Activated T-cell treated with anti-CD3 and anti-CD28 coated beads for 48 hours (primary cell): Measurements from ENCODE around the gene ERF.

ENCODE experiments used
- DNase-seq: peaks from one replicate; pipeline ENCODE4 v3.0.0-alpha.2; 2020; ENCODE audit warnings: low read depth

ERF gene

DNA sequence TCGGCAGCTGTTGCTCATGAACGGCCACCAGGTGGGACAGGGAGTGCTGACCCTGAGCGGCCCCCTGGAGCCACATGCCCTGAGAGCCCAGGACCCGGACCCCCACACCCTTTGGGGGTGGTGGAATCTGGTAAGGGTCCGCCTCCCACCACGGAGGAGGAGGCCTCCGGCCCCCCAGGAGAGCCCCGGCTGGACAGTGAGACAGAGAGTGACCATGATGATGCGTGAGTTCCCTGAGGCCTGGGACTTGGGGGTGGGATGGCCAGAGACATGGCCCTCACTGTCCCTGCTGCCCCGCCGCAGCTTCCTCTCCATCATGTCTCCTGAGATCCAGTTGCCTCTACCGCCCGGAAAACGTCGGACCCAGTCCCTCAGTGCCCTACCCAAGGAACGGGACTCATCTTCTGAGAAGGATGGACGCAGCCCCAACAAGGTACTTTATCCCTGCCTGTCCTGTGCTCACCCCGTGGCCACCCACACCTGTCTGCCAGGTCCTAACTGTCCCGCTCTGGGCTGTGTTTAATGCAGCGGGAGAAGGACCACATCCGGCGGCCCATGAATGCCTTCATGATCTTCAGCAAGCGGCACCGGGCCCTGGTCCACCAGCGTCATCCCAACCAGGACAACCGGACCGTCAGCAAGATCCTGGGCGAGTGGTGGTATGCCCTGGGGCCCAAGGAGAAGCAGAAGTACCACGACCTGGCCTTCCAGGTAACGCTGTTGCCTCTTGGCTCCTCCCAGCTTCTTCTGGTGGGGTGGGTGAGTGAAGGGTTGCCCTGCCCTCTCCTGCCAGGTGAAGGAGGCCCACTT lies 32.3 kb upstream of the ERF start:
- no peak for DNase-seq

DNA sequence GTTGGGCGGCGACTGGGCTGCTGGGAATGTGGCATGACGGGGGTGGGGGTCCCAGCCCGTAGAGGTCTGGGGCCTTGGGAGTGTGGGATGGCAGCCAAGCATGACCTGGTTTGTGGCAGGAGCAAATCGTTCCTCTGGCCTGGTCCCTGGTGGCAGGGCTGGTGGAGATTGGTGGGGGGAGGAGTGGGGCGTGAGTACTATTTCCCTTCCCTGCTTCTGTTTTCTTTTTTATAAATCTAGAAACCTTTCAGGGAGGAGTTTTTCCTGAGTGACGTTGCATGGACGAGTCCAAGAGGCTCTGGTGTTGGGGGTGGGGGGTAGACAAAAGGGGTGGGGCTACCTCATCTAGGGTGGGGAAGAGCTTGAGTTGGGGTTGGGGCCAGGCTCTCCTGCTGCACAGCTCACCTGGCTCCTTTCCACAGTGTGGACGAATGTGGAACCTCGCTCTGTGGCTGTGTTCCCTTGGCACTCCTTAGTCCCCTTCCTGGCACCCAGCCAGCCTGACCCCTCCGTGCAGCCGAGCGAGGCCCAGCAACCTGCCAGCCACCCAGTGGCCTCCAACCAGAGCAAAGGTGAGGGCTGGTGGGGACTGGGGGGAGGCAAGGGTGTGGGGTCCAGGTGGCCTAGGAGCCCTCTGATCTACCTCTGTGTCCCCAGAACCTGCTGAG lies 31.6 kb upstream of the ERF start:
- no peak for DNase-seq

DNA sequence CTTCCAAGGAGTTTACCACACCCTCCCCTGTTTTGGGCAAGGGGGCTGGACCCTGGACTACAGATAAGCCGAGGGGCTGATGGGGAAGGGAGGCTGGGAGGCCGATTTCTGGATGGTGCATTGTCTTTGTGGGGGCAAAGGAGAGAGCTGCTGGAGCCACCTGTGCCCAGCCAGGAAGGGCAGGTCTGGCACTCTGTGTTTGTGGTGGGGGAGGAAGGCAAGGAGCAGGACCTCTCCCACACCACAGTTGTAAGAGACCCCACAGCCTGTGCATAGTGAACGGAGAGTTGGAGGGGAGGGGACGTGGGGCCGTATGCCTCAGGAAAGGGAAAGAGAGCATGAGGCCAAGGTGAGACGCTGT lies 31.0 kb upstream of the ERF start:
- DNase-seq = no peak

DNA sequence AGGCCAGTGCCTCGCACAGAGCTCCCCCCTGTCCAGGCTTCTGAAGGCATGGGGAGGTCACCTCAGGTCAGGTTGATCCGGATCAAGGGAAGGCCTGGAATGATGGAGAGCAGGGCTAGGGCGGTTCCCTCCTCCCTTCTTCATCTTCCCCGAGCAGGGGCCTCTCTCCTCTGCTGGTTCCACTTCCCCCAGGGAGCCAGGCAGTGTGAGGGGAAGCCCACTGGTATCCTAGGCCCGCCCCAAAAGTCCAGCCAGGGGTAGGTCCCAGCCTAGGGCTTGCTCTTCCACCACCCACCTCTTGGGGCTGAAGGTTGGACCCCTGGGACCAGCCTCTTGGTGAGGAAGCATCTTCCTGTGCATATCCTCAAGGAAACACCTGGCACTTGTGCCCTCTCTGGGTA lies 30.6 kb upstream of the ERF start:
- no peak for DNase-seq

DNA sequence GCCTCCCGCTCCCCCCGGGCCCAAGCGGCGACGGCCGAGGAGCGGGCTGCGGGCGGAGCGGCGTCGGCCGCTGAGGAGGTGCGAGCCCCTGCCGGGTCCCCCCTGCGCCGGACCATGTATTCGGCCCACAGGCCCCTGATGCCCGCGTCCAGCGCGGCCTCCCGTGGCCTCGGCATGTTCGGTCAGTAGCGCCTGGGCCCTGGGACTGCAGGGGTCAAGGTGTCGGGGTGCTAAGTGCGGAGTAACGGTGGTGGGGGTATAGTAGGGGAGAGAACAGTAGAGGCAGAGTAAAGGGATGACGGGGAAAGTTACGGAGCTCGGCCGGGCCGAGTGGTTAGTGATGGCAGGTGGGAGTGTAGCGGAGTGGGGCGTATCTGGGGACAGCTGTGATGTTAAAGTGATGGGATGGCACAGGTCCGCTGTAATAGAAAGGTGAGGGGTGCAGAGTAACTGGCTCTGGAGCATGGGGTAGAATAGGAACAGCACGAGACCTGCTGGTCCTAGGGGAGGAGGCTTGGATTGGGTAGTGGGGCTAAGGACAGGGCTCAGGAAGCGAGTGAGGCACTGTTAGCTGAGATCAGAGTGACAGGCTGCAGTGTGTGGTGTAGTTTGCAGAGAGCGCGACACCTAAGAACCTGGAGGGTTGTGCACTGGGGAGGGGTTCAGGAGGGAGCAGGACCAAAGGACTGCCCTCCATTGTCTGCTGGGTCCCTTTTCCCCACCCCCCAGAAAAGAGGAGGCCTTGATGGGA lies 29.8 kb upstream of the ERF start:
- DNase-seq = no peak

DNA sequence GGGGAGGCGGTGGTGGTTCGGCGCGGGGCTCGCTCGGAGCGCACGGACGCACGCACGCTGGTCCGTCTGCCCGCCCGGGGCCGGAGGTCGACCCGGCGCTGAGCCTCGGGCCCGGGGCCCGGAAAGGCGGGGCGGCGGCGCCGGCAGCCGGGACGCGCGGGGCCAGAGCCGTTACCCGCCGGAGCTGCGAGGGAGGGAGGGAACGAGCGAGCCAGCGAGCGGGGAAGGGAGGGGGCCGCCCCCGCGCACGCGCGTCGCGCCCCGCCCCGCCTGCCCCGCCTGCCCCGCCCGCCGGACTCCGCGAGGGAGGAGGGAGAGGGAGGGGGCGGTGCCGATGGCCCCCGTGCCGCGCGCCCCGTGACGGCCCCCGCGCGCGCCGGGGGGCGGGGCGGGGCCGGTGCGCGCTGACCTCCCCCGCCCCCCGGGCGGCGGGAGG lies 29.2 kb upstream of the ERF start:
- peak; percentile 86 for DNase-seq

DNA sequence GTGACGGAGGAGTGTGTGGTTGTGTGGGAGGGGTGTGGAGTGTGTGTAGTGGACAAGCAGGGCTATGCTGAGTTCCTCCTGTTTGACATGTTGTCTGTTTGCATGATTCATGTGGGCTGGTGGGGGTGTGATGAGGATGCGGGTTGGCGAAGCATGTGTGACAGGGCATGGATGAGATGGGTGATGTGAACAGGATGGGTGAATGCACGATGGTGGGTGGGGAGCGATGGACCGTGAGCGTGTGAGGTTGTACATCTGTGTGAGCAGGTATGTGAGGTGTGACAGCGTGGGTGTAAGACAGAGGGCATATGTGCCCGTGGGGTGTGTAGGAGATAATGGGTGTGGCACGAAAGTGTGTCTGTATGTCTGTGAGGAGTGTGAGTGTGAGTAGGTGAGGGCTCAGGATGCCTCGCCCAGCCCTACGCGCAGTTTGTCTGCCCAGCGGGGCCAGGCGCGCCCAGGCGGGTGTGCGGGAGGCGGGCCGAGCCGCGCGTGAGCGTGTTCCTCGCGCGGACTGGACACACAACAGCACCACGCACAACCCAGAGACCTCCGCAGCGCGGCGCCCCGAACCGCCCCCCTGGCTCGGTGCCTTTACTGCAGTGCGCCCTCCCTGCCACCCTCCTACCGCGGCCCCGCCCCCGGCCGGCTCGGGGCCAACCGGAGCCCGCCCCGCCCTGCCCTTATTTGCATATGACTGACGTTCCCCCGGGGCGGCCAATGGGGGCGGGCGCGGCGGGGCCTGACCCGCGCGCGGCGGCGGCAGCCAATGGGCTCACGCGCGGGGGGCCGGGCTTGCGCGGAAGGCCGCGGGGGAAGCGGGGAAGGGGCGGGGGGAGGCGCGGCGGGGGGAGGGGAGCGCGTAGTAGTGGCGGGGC lies 28.5 kb upstream of the ERF start:
- DNase-seq = peak; percentile 96

DNA sequence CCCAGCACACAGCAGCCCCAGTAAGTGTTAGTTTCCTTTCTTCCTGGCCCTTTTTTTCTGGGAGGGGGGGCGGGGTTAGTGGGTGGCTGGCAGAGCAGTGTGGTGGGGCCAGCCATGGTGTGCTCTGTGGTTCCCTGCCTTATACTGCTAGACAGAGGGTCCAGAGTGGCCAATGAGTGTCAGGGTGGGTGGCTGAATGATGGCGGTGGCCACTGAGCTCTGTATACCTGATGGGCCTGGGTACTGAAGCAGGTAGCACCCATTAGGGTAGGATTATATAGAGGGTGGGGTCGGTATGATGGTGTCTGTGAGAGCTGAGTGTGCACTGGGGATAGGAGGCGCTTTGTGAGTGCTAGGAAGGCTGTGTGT lies 27.9 kb upstream of the ERF start:
- no peak for DNase-seq

DNA sequence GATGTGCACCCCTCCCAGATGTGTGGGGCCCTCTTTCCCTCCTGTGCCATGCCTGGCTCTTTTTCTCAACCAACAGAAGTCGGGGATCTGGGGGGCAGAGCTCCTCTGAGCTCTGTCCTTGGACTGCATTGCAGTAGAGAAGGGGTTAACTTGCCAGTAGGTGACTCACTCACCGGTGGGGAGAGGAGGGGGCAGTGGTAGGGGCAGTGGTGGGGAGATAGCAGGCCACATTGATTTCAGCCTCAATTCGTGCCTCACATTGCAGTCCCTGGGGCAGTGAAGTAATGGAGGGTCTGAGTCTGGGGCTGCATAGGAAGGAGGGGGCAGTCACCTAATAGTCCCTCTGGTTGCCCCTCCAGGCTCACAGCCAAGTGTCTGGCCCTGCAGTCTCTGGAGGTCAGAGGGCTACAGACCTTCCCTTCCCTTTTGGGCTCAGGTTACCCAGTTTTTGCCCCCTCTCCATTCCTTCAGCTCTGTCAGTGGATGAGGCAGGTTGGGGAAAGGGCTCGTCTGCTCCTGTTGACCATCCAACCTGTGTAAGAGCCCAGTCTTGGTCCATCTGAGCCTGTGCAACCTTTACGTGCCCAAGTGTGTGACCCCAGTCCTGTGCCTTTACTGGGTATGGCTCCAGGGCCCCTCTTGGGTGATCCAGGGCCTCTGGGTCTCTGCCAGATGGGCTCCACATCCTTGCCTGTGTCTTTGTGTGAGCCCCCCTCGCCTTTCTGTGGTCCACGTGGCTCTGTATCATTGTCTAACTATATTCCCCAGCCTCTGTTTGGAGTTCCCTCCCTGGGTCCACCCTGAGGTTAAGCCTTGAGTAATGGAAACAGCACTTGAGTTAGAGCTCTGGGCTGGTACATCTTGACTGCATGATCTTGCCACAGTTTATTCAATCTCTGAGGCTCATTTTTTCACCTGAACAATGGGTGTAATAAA lies 27.2 kb upstream of the ERF start:
- no peak for DNase-seq

DNA sequence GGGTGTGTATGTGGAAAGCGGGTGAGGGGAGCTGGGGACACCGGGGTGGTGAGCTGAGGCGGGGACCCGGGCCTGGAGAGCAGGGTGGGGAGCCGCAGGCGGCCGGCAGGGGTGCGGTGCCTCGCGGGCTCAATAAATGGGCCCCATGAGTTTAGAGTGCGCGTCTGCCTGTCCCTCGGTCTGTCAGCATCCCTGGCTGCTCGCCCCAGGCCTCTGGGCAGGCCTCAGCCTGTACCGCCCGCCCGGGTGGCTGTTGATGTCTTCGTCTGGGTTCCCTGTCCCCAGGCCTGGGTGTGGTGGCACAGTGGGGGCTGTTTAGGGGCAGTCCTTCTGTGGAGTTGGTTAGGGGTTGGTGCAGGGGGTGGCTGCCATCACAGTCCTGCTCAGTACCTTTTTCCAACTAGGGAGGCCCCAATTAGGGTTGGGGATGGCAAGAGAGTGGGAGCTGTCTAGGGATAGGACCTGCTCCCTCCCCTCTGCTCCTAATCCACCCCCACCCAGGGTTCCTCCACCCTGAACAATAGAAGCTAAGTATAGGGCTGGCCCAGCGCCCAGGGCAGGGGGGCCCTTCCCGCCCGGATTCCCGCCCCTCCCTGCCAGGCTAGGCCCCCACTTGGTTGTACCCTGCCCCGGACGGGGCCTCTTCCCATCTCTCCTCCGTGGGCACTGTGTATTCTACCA lies 26.4 kb upstream of the ERF start:
- peak; percentile 31 for DNase-seq

DNA sequence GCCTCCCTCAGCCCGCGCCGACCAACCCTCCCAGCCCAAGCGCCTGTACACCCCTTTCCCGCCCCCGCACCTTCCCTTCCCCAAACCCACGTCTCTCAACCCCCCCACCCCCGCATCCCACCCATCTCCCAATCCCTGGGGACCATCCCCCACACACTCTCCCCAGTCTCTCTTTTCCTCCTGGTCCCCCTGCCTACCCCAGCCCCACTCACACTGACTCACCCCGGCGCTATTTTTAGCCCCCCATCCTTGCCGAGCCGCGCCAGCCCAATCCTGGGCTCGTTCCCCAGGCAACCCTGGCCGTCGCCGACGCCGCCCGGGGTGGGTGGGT lies 25.9 kb upstream of the ERF start:
- DNase-seq = no peak

DNA sequence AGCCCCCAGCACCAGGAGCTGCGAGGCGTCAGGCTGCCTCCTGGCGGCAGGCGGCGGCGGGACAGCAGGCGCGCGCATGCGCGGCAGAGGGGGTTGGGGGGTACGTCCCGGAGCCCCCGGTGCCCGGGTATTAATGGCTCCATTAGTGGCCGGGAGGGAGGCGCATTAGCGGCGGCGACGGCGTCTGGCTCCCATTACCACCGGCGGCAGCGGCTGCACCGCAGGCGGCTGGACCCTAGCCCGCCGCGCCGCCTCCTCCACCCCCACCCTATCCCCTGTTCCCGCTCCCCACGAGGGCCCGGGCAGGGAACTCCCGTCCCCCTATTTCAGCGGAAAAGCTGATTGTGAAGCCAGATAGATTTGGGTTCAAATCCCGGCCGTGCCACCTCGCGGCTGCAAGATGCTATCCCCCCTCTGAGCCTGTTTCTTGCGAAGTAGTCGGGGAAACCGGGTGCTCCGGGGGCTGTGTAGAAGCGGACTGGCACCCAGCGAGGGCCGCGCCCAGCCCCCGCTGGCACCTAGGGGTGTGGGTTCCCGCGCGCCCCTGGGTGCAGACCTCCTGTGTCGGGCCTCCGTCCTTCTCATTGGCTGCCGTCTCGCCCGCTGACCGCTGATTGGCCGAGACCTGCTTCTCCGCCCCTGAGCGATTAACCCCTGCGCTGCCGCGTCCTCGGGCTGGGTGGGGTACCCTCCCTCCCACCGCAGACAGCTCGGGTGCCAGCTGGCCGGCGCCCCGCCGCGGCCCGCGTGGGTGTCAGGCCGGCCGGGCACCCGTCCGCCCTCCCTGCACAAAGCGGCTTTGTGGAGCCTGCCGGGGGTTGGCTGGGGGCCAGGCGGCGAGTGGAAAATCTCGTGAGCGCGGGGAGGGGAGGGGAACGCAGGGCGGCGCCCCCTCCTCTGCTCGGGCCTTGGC lies 25.2 kb upstream of the ERF start:
- DNase-seq = peak; percentile 86

DNA sequence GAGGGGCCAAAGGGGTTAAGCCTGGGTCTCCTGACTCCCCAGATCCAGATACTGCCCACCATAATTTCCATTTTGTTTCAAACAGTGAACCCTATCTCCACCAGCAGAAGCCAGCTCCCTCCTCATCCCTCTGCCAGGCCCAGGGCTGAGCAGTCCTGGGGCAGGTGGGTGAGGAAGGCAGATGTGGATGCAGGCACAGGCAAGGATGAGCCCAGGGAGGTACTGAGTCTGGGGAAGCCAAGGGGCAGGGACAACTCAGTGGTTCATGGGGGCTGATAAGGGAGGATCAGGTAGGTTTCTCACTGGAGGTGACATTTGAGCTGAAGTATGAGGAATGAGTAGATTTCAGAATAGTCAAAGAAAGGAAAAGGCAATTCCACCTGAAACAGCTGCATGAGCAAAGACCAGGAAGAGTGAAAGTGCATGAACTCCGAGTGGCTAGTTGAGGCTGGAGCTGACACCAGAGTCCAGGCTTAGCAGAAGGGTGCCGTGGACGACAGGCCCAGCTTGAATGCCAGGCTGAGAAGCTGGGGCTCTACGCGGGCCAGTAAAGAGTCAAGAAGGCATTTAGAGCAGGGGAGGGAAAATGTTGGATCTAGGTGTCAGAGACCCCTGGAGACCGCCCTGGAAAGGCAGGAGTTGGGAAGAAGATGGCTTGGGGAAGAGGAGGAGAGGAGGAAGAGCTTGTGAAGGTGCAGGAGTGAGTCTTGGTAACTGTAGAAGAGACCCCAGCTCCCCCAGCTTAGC lies 24.4 kb upstream of the ERF start:
- no peak for DNase-seq

DNA sequence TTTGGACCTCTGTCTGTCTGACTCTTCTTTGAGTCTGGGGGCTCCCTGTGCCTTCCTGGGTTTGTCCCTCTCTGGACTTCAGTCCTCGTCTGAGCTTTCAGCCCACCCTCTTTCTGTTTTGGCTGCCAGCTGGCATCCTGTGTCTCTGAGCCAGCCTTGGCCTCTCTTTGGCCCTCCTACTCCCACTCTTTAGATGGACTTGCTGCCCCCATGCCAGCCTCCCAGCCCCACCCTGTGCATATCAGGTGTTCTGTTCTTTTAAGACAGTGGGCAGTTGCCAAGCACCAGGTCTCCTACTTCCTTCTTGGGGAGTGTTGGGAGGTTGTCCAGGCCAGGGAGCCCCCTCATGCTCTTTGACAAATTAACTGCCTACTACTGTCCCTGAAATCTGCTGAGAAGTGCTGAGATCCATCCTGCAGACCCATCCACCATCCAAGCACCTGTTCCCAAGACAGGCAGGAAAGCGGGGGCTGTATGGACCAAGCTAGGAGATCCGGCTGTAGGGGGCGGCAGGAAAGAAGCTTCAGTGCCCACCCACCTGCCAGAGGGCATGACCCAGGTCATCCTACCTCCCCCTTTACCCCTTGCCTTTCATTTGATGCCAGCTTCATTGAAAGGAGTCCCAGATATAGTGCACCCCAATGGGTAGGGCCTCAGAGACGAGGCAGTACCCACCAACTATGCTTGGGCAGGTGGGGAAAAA lies 23.7 kb upstream of the ERF start:
- DNase-seq = no peak

DNA sequence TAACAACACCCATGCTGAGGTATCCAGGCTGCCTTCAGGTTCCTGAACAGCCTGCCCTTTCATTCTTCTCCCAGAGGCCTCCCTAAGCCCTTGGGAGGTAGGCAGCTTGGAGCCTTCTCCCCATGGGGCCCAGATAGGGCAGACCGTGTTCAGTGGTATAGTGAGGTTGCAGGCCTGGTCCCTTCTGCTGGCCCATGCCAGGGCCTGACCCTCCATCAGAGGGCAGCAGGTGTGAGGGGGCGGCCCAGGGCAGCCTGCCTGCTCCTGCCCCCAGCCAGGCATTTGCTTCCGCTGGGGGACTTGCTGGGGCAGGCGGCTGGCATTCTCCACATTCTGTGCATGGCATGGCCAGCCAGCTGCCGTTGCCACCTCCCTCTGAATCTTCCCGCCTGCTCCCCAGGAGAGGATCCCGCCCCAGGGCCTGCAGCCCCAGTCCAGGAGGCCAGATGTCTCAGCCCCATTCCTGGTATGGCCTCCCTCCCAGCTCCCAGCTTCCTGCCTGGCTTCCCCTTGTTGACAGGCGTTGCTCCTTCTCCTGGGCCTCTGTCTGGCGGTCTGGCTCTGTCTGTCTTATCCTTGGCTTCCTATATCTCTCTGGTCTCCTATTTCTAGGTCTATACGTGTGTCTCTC lies 23.0 kb upstream of the ERF start:
- no peak for DNase-seq

DNA sequence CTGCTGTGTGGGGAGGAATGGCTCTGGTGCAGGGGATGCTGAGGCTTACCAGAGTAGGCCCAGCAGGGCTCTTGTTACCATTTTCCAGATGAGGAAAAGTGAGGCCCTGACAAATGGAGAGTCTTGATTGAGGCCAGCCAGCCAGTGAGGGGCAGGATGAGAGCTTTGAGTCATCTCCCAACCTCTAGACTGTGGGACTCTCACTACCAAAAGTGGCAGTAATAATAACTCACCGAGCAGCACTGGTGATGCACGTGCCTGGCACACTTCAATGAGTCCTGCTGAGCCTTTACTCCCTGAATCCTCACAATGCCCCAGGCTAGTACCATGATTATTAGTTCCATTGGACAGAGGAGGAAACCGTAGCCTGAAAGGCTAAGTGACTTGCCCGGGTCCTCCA lies 21.9 kb upstream of the ERF start:
- no peak for DNase-seq

DNA sequence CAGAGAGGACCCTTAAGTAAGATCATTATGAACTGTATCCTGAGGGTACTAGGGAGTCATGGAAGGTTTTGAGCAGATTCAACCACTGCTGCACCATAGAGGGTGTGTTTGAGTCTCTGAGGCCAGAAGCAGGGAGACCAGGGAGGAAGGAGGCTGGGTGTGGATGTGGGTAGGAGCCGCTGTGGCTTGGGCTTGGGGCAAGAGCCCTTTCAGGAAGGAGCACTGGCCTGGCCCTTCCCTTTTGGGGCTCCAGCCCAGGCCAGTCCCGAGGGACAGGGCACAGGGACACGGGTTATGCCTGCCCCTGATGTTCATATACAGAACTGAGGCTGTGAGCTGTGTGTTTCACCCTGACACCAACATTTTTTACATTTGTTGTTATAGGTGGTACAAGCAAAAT lies 21.4 kb upstream of the ERF start:
- DNase-seq = no peak

DNA sequence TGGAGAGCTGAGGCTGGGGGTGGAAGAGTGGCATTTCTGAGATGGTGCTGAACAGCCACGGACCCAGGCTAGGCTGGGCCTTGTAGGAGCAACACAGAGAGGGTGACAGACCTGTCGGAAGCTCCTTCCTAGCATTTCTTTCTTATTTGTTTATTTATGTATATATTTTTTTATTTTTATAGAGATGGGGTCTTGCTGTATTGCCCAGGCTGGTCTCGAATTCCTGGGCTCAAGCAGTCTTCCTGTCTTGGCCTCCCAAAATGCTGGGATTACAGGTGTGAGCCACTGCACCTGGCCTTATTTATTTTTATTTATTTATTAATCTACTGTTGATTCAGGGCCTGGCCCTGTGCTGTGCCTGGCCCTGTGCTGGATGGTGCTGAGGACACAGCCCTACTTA lies 20.6 kb upstream of the ERF start:
- no peak for DNase-seq
